ENCODE results near the gene CD8B. TPM values are rescaled to one million over a fixed set of nuclear protein-coding genes. Genes with fewer than 3 reads are reported as not detected.

CD8B gene
- not detected for total RNA-seq

DNA sequence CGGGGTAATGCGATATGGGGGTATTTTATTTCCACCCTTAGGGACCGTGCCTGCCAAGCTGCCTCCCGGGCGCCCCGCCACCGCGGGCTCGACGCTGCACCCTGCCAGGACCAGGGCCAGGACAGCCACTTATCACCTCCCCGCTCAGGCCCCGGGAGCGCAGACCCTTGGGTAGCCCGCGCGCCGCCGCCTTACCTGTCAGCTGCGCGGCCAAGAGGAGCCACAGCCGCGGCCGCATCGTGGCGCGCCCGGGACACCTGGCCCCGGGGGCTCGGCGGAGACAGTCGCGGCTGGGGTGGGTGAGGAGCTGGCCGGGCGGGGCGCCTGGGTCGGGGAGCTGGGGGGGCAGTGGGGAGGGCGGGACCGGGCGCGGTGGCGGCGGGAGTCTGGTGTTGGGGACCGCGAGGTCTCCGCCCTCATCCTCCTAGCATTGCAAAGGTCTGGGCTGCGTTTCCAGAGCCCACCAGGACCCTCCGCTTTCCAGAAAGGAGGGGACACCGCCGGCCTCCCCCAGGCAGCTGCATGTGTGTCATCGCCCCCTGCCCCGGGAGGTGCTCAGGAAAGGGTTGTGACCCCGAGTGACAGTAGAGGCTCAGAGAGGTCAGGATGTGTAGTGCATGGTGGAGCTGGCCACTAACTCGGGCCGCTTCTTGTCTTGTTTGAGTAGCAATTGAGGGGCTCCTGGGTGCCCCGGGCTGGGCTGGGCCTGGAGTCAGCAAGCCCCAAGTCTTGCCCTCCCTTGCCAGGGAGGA is at the start of gene CD8B:
Gene CD8B (minus strand): TSS at position 259 of the 752 bp plus-strand sequence. CDS start 21 bp downstream, at position 238.

DNA sequence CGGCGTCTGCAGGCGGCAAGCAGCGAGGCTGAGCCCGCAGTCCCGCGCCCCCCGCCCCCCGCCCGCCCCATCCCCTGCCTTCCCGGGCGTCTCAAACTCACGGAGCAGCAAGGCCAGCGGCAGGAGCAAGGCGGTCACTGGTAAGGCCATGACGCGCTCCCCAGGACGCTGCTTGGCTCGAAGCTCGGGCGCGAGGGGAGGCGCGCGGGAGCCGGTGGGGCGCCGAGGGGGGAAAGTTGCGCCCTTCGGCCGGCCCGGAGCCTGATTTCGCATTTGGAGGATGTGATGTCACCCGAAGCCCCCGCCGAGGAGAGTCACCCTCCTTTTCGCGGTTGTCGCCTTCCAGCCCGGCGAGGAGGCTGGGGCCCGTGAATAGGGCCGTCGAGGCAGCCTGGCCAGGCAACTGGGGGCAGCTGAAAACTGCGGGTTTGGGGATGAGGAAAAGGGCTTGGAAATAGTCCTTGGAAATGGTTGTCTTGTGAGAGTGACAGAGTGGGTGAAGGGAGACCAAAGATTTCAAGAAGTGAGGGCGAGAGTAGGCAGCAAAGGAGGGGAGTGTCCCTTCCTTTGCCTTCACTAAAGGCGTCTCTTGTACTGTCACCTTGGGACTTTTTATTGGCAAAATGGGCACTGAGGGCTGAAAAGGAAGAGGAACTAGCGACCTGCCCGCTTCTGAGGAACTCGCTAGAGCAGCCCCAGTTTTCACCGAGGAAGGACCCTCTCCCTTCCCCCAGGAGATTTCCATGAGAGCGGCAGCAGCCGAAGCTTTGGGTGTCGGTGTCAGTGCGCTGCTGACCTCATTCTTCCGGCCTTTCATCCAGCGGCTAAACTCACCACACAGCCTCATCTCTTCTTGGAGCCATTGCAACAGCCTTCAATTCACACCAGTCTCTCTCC is 70.8 kb downstream of the CD8B start, which contains the start of gene CD8A:
Gene CD8A (minus strand): TSS at position 238 of the 897 bp plus-strand sequence. CDS start 88 bp downstream, at position 150.

Other genes with a start within 250 kb of the CD8B start
- gene RNF103, start 238.0 kb downstream of the CD8B start, total RNA-seq, result 62.0 TPM
- 49.1 TPM for gene RMND5A, start 141.6 kb downstream of the CD8B start, total RNA-seq
- 1.3 TPM for gene CD8A, start 71.0 kb downstream of the CD8B start, total RNA-seq
- 2.5 TPM for gene RGPD1, start 80.2 kb upstream of the CD8B start, total RNA-seq
- 44.1 TPM for gene PLGLB1, start 160.0 kb upstream of the CD8B start, total RNA-seq